ENCODE measurements around the gene ELOVL4. TPM values are rescaled to one million over a fixed set of nuclear protein-coding genes. Genes with fewer than 3 reads are reported as not detected.

ELOVL4 gene
- total and polyA plus RNA-seq, 2 of the 4 experiments (the other 2 are of a cell fraction): 2.2 to 2.3 TPM

GRCh38 chr6:79872986-79873385, 74.4 kb downstream of the ELOVL4 start:
- H2BK20ac ChIP-seq (ENCODE audit: low read depth, low read length): no peak overlapping the region
- no peak overlapping the region for H2AK9ac ChIP-seq (replicated peaks; ENCODE audit: low read depth, low read length, poor library complexity)
- POLR2A ChIA-PET (ENCODE audit: unreplicated experiment): no interaction called here
- H3K79me1 ChIP-seq (ENCODE audit: low read depth in 1 of 2, low read length in 2 of 2): no peaks in the 10 kb centered on the region
- H2BK15ac ChIP-seq (ENCODE audit: low read depth, low read length): no peak overlapping the region
- H3K14ac ChIP-seq (replicated peaks; ENCODE audit: low read depth, low read length): no peak overlapping the region
- H3K4me1 ChIP-seq (ENCODE audit: control insufficient read depth, insufficient read depth, low read length): no peaks in the 10 kb centered on the region
- no peaks in the 10 kb centered on the region for H4K20me1 ChIP-seq (ENCODE audit: insufficient read depth, low read length)
- no peak overlapping the region for H2AFZ ChIP-seq (replicated peaks; ENCODE audit: low read length, poor library complexity)
- CTCF ChIA-PET: no interaction called here
- DNase-seq: peak; percentile 64
- no peak overlapping the region for H2BK5ac ChIP-seq (ENCODE audit: low read depth, low read length, poor library complexity, severe bottlenecking)
- ATAC-seq (ENCODE audit: low read depth): no peak
- H3K36me3 ChIP-seq (ENCODE audit: control insufficient read depth, insufficient read depth, low read length): no peaks in the 10 kb centered on the region
- no peak overlapping the region for H4K5ac ChIP-seq (ENCODE audit: low read depth, low read length)
- no peak overlapping the region for H3K18ac ChIP-seq (ENCODE audit: low read depth, low read length)
- BruUV-seq (replicated peaks): no TSS peak
- H3K27me3 ChIP-seq (ENCODE audit: control insufficient read depth, insufficient read depth, low read length): peaks cover 3% of the 10 kb centered on the region
- in situ Hi-C loops (cut with MboI; ENCODE audit: low sequenced_read_pairs): no loop called here
- no peak overlapping the region for H2AK5ac ChIP-seq (ENCODE audit: low read depth, low read length)
- 100% methylated on average over 1 of the region's 2 CpGs; no CpG with 5 or more reads in 1 of the 2 experiments for WGBS, 2 experiments (ENCODE audit: extremely low coverage in 2 of 2, insufficient read length in 1 of 2)
- no peak overlapping the region for H3K27ac ChIP-seq (ENCODE audit: insufficient read depth, low read length)
- no peak overlapping the region for H3K9ac ChIP-seq (ENCODE audit: low read depth, low read length)
- H3K4me3 ChIP-seq (ENCODE audit: insufficient read depth, low read depth, low read length): no peak overlapping the region
- H3K9me1 ChIP-seq (ENCODE audit: insufficient read depth, low read length): no peaks in the 10 kb centered on the region
- H4K91ac ChIP-seq (ENCODE audit: insufficient read depth, low read depth, low read length): no peak overlapping the region
- H2BK120ac ChIP-seq (ENCODE audit: low read depth, low read length): no peak overlapping the region
- no peaks in the 10 kb centered on the region for H3K9me3 ChIP-seq (ENCODE audit: control insufficient read depth, insufficient read depth, low read length)
- intact Hi-C loops (cut with micrococcal nuclease): no loop called here
- dilution Hi-C loops (cut with HindIII; ENCODE audit: low sequenced_read_pairs, unreplicated experiment): no loop called here
- no peak overlapping the region for H3K4me2 ChIP-seq (ENCODE audit: low read depth, low read length)
- H3K4ac ChIP-seq (ENCODE audit: low read depth, low read length): no peak overlapping the region
- TF ChIP-seq MXI1 (IDR thresholded peaks at IDR 0.05; ENCODE audit: borderline replicate concordance, low read depth, low read length) (no peak), CEBPB (IDR thresholded peaks at IDR 0.05; ENCODE audit: low read depth, low read length) (peak; percentile 68)
- no peak overlapping the region for H4K8ac ChIP-seq (ENCODE audit: low read depth in 2 of 2, low read length in 2 of 2)
- H3K23ac ChIP-seq (ENCODE audit: low read depth, low read length): no peak overlapping the region
- H3K56ac ChIP-seq (ENCODE audit: extremely low read depth, insufficient read depth, low read length): no peak overlapping the region

Measured in IMR-90 (cell line).